Suprapubic skin (tissue), 3 donors: Measurements from ENCODE around the gene SLC24A1.

Experiments
- POLR2A ChIP-seq, 2 donors: fragments of 450-650 bp; IDR thresholded peaks; one replicate each; pipeline ENCODE4 v1.6.1; 2017; ENCODE audit warnings: antibody characterized with exemption in 2 of 2, mild to moderate bottlenecking in 2 of 2, moderate library complexity in 2 of 2
- TF ChIP-seq, protein P1 (sequence below), 2 donors: fragments of 200-600 bp in 1 of 2; fragments of 450-650 bp in 1 of 2; sonication (generic) in 1 of 2; IDR thresholded peaks; one replicate each; pipeline ENCODE4 v1.5.1; 2016 to 2019; ENCODE audit warnings: antibody characterized with exemption in 2 of 2, mild to moderate bottlenecking in 1 of 2, moderate library complexity in 1 of 2

GRCh38 chr15:65612949-65613744 lies 8.6 kb upstream of the SLC24A1 start:
- TF ChIP-seq, protein P1, sequence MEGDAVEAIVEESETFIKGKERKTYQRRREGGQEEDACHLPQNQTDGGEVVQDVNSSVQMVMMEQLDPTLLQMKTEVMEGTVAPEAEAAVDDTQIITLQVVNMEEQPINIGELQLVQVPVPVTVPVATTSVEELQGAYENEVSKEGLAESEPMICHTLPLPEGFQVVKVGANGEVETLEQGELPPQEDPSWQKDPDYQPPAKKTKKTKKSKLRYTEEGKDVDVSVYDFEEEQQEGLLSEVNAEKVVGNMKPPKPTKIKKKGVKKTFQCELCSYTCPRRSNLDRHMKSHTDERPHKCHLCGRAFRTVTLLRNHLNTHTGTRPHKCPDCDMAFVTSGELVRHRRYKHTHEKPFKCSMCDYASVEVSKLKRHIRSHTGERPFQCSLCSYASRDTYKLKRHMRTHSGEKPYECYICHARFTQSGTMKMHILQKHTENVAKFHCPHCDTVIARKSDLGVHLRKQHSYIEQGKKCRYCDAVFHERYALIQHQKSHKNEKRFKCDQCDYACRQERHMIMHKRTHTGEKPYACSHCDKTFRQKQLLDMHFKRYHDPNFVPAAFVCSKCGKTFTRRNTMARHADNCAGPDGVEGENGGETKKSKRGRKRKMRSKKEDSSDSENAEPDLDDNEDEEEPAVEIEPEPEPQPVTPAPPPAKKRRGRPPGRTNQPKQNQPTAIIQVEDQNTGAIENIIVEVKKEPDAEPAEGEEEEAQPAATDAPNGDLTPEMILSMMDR (IDR thresholded peaks at IDR 0.05): no peak
- TF ChIP-seq POLR2A (IDR thresholded peaks at IDR 0.05): no peak
